ENCODE measurements around the gene RNF150. TPM values are rescaled to one million over a fixed set of nuclear protein-coding genes. Genes with fewer than 3 reads are reported as not detected.

The RNF150 gene
- total RNA-seq, 4 donors from 2014 or later = 1.6 to 21.2 (median 4.9) TPM

- DNase-seq (no peak), ATAC-seq (no peak)
- Histone ChIP-seq H3K36me3 (no peaks in the 10 kb centered on the region), H3K27ac (no peak overlapping the region), H3K9me3 (no peaks in the 10 kb centered on the region), H3K4me3 (no peak overlapping the region), H3K27me3 (no peaks in the 10 kb centered on the region), H3K4me1 (peaks cover 11 to 17% of the 10 kb centered on the region in 2 donors)
- intact Hi-C loops (cut with DNase I; ENCODE audit: low total_unique reads) = no loop called here
- in situ Hi-C loops (cut with MboI; ENCODE audit: low sequenced_read_pairs in 4 of 4) = loop anchor here in 1 of 4 donors (25.0 kb wide), 1 partner anchor 89 kb away; no protein-coding TSS in a partner anchor
- no peak for TF ChIP-seq POLR2A (IDR thresholded peaks at IDR 0.05)
- TF ChIP-seq CTCF (IDR thresholded peaks at IDR 0.05 in 4 of 5, conservative IDR thresholded peaks at IDR 0.05 in 1 of 5) = no peak
These were observed 206.6 kb downstream of the RNF150 start for GRCh38 chr4:140926672-140927071.

GRCh38 chr4:140925417-140925816 is 207.9 kb downstream of the RNF150 start:
- TF ChIP-seq CTCF (IDR thresholded peaks at IDR 0.05 in 4 of 5, conservative IDR thresholded peaks at IDR 0.05 in 1 of 5) = no peak
- TF ChIP-seq POLR2A (IDR thresholded peaks at IDR 0.05) = no peak
- Histone ChIP-seq H3K9me3 (no peaks in the 10 kb centered on the region), H3K4me3 (no peak overlapping the region), H3K27ac (peak overlapping the region in 2 of 4 donors; percentile 27 to 37), H3K27me3 (no peaks in the 10 kb centered on the region), H3K36me3 (no peaks in the 10 kb centered on the region), H3K4me1 (peaks cover 7 to 13% of the 10 kb centered on the region in 2 donors)
- no peak for ATAC-seq
- DNase-seq = no peak
- intact Hi-C loops (cut with DNase I; ENCODE audit: low total_unique reads) = no loop called here
- in situ Hi-C loops (cut with MboI; ENCODE audit: low sequenced_read_pairs in 4 of 4) = loop anchor here in 1 of 4 donors (25.0 kb wide), 1 partner anchor 88 kb away; no protein-coding TSS in a partner anchor

- ATAC-seq = peak in 1 of 2 donors; percentile 30
- no peak for DNase-seq
- in situ Hi-C loops (cut with MboI; ENCODE audit: low sequenced_read_pairs in 4 of 4) = loop anchor here in 1 of 4 donors (25.0 kb wide), 1 partner anchor 88 kb away; no protein-coding TSS in a partner anchor
- Histone ChIP-seq H3K4me3 (no peak overlapping the region), H3K36me3 (no peaks in the 10 kb centered on the region), H3K4me1 (peaks cover 7 to 13% of the 10 kb centered on the region in 2 donors), H3K27me3 (no peaks in the 10 kb centered on the region), H3K27ac (peak overlapping the region in 2 of 4 donors; percentile 27 to 37), H3K9me3 (no peaks in the 10 kb centered on the region)
- TF ChIP-seq CTCF (IDR thresholded peaks at IDR 0.05 in 4 of 5, conservative IDR thresholded peaks at IDR 0.05 in 1 of 5) (no peak), POLR2A (IDR thresholded peaks at IDR 0.05) (no peak)
- intact Hi-C loops (cut with DNase I; ENCODE audit: low total_unique reads) = no loop called here
These were observed 208.4 kb downstream of the RNF150 start for GRCh38 chr4:140924761-140925392.

- Histone ChIP-seq H3K27me3 (no peaks in the 10 kb centered on the region), H3K4me1 (no peaks in the 10 kb centered on the region), H3K27ac (no peak overlapping the region), H3K9me3 (no peaks in the 10 kb centered on the region), H3K36me3 (no peaks in the 10 kb centered on the region), H3K4me3 (no peak overlapping the region)
- DNase-seq (no peak), ATAC-seq (no peak)
- in situ Hi-C loops (cut with MboI; ENCODE audit: low sequenced_read_pairs in 4 of 4) = no loop called here
- intact Hi-C loops (cut with DNase I; ENCODE audit: low total_unique reads) = no loop called here
- TF ChIP-seq CTCF (IDR thresholded peaks at IDR 0.05 in 4 of 5, conservative IDR thresholded peaks at IDR 0.05 in 1 of 5) (no peak), POLR2A (IDR thresholded peaks at IDR 0.05) (no peak)
These were observed 226.0 kb downstream of the RNF150 start for GRCh38 chr4:140906993-140907962.
